ENCODE measurements around the gene C1orf159.

Gene C1orf159

GRCh38 chr1:1049318-1050165, 66.3 kb downstream of the C1orf159 start:
- no peak for DNase-seq

- DNase-seq: no peak
These were observed 67.1 kb downstream of the C1orf159 start for GRCh38 chr1:1048765-1049164.

- no peak for DNase-seq
These were observed 67.9 kb downstream of the C1orf159 start for GRCh38 chr1:1047963-1048362.

GRCh38 chr1:1047407-1047806, 68.5 kb downstream of the C1orf159 start:
- no peak for DNase-seq

- DNase-seq: no peak
These were observed 69.1 kb downstream of the C1orf159 start for GRCh38 chr1:1046767-1047166.

GRCh38 chr1:1046243-1046642, 69.6 kb downstream of the C1orf159 start:
- no peak for DNase-seq

- no peak for DNase-seq
These were observed 70.8 kb downstream of the C1orf159 start for GRCh38 chr1:1045129-1045528.

- DNase-seq: no peak
These were observed 71.3 kb downstream of the C1orf159 start for GRCh38 chr1:1044455-1045078.

- no peak for DNase-seq
These were observed 72.0 kb downstream of the C1orf159 start for GRCh38 chr1:1043921-1044320.

- DNase-seq: no peak
These were observed 72.5 kb downstream of the C1orf159 start for GRCh38 chr1:1043411-1043810.

- DNase-seq: no peak
These were observed 73.1 kb downstream of the C1orf159 start for GRCh38 chr1:1042835-1043234.

- no peak for DNase-seq
These were observed 74.0 kb downstream of the C1orf159 start for GRCh38 chr1:1041873-1042272.

GRCh38 chr1:1041092-1041523, 74.8 kb downstream of the C1orf159 start:
- DNase-seq: no peak

- peak; percentile 79 for DNase-seq
These were observed 75.6 kb downstream of the C1orf159 start for GRCh38 chr1:1040004-1040991.

GRCh38 chr1:1039145-1039910, 76.6 kb downstream of the C1orf159 start:
- DNase-seq: no peak

- DNase-seq: no peak
These were observed 77.2 kb downstream of the C1orf159 start for GRCh38 chr1:1038694-1039093.

GRCh38 chr1:1037366-1038327, 78.2 kb downstream of the C1orf159 start:
- no peak for DNase-seq

- DNase-seq: no peak
These were observed 80.5 kb downstream of the C1orf159 start for GRCh38 chr1:1035291-1035943.

GRCh38 chr1:1034439-1034781, 81.5 kb downstream of the C1orf159 start:
- no peak for DNase-seq

GRCh38 chr1:1033731-1034438, 82.0 kb downstream of the C1orf159 start:
- no peak for DNase-seq
